Lower lobe of right lung (tissue), 2 donors: Measurements from ENCODE around the gene C5. TPM values are rescaled to one million over a fixed set of nuclear protein-coding genes. Genes with fewer than 3 reads are reported as not detected.

Experiments
- ATAC-seq, 2 donors: fragments of 200-7000 bp; cut with Tn5 transposase; one replicate each; pipeline ENCODE4 v1.9.1; 2020 to 2022; ENCODE audit warnings: mild to moderate bottlenecking in 2 of 2, moderate library complexity in 2 of 2
- DNase-seq: peaks from one replicate; pipeline ENCODE4 v3.0.0-alpha.2; 2020
- H3K27ac ChIP-seq: fragments of 200-600 bp; one replicate; pipeline ENCODE4 v1.8.0; 2022
- H3K27me3 ChIP-seq: fragments of 200-600 bp; one replicate; pipeline ENCODE4 v1.8.0; 2022; ENCODE audit warnings: low read depth
- H3K36me3 ChIP-seq: fragments of 200-600 bp; one replicate; pipeline ENCODE4 v1.8.0; 2022; ENCODE audit warnings: mild to moderate bottlenecking
- H3K4me1 ChIP-seq: fragments of 200-600 bp; one replicate; pipeline ENCODE4 v1.8.0; 2022
- H3K4me3 ChIP-seq: fragments of 200-600 bp; one replicate; pipeline ENCODE4 v1.8.0; 2022; ENCODE audit warnings: mild to moderate bottlenecking
- H3K9me3 ChIP-seq: fragments of 200-600 bp; one replicate; pipeline ENCODE4 v1.8.0; 2022
- CTCF ChIP-seq: fragments of 200-600 bp; IDR thresholded peaks from one replicate; pipeline ENCODE4 v1.8.0; 2022; ENCODE audit warnings: antibody characterized with exemption, mild to moderate bottlenecking
- intact Hi-C: fragments of 100-400 bp; cut with DNase I; formaldehyde crosslinking; loops from one replicate; pipeline ENCODE4 v1.11.0; 2022
- total RNA-seq: library from RNA; stranded (reverse); fragmentation: NEBNext Ultra II Directional; extraction: Animal tissue kit (Norgen Biotek cat#: 25700); gene quantifications from one replicate; pipeline ENCODE4 v1.2.1, GENCODE V29; 2021
- donor health status: DM: no; HTN: yes; CAD: no; lungs with severe emphysema.

C5 gene
- total RNA-seq, 1 donor from 2014 or later = 22.1 TPM

GRCh38 chr9:120938851-120939250, 111.2 kb downstream of the C5 start:
- no peaks in the 10 kb centered on the region for H3K36me3 ChIP-seq
- ATAC-seq (no peak), DNase-seq (no peak)
- intact Hi-C loops = no loop called here
- no peak for TF ChIP-seq CTCF
- H3K9me3 ChIP-seq = no peaks in the 10 kb centered on the region
- H3K27me3 ChIP-seq = no peaks in the 10 kb centered on the region
- peaks cover 69% of the 10 kb centered on the region for H3K4me1 ChIP-seq
- no peak overlapping the region for H3K4me3 ChIP-seq
- no peak overlapping the region for H3K27ac ChIP-seq

- ATAC-seq = peak in 1 of 2 donors; percentile 57
- Histone ChIP-seq H3K4me3 (no peak overlapping the region), H3K4me1 (peaks cover 69% of the 10 kb centered on the region), H3K9me3 (no peaks in the 10 kb centered on the region), H3K36me3 (no peaks in the 10 kb centered on the region), H3K27ac (peak overlapping the region; percentile 61), H3K27me3 (no peaks in the 10 kb centered on the region)
- TF ChIP-seq CTCF = no peak
- DNase-seq = no peak
- intact Hi-C loops = no loop called here
Measured at GRCh38 chr9:120937596-120937995, 112.5 kb downstream of the C5 start.

GRCh38 chr9:120937127-120937526, 112.9 kb downstream of the C5 start:
- Histone ChIP-seq H3K9me3 (no peaks in the 10 kb centered on the region), H3K36me3 (no peaks in the 10 kb centered on the region), H3K4me1 (peaks cover 67% of the 10 kb centered on the region), H3K4me3 (no peak overlapping the region), H3K27me3 (no peaks in the 10 kb centered on the region), H3K27ac (peak overlapping the region; percentile 61)
- DNase-seq (no peak), ATAC-seq (no peak)
- intact Hi-C loops = no loop called here
- TF ChIP-seq CTCF = no peak

- TF ChIP-seq CTCF = peak; percentile 8
- Histone ChIP-seq H3K27ac (peak overlapping the region; percentile 61), H3K4me3 (no peak overlapping the region), H3K9me3 (no peaks in the 10 kb centered on the region), H3K27me3 (no peaks in the 10 kb centered on the region), H3K36me3 (no peaks in the 10 kb centered on the region), H3K4me1 (peaks cover 67% of the 10 kb centered on the region)
- intact Hi-C loops = no loop called here
- ATAC-seq = no peak
- no peak for DNase-seq
Measured at GRCh38 chr9:120936764-120937122, 113.3 kb downstream of the C5 start.

- intact Hi-C loops = no loop called here
- Histone ChIP-seq H3K4me3 (peak overlapping the region; percentile 7), H3K27ac (peak overlapping the region; percentile 66), H3K36me3 (no peaks in the 10 kb centered on the region), H3K4me1 (peaks cover 67% of the 10 kb centered on the region), H3K9me3 (no peaks in the 10 kb centered on the region), H3K27me3 (no peaks in the 10 kb centered on the region)
- TF ChIP-seq CTCF = peak; percentile 94
- ATAC-seq = peak; percentile 92 to 94
- peak; percentile 95 for DNase-seq
Measured at GRCh38 chr9:120936011-120936763, 113.9 kb downstream of the C5 start.
